Renal cortex interstitium (tissue), 11 donors: ENCODE data around the gene ARMH3. TPM values are rescaled to one million over a fixed set of nuclear protein-coding genes. Genes with fewer than 3 reads are reported as not detected.
"Not testable (repeated sequence)": the region's sequence is repeated elsewhere in the genome, so short reads cannot be mapped to it uniquely, and the experiment has no call there.

ENCODE experiments used
- DNase-seq, 11 donors: peaks; one replicate each; pipeline ENCODE4 v3.0.0-alpha.2; 2013; ENCODE audit warnings: low read depth in 9 of 11, low spot score in 4 of 11; ENCODE audit errors: extremely low read depth in 1 of 11
- polyA plus RNA-seq, 3 donors: library from polyadenylated mRNA; unstranded; fragments of 120-200 nt; gene quantifications; one replicate each; pipeline ENCODE4 v1.2.1, GENCODE V29; 2013; ENCODE audit not compliant: insufficient read length in 3 of 3

The ARMH3 gene
- polyA plus RNA-seq, 3 donors: 18.6 to 19.0 (median 18.7) TPM

- DNase-seq: no peak
These were observed 51.6 kb downstream of the ARMH3 start for GRCh38 chr10:102004376-102004775.

- no peak for DNase-seq
These were observed 52.4 kb downstream of the ARMH3 start for GRCh38 chr10:102003541-102003940.

- no peak for DNase-seq
These were observed 54.4 kb downstream of the ARMH3 start for GRCh38 chr10:102001435-102002068.

- DNase-seq: no peak
These were observed 58.2 kb downstream of the ARMH3 start for GRCh38 chr10:101997803-101998202.

GRCh38 chr10:101995451-101996063 is 60.4 kb downstream of the ARMH3 start:
- DNase-seq: no peak

GRCh38 chr10:101993651-101994200 is 62.2 kb downstream of the ARMH3 start:
- DNase-seq: no peak

- no peak for DNase-seq
These were observed 62.8 kb downstream of the ARMH3 start for GRCh38 chr10:101993221-101993620.

- no peak for DNase-seq
These were observed 68.8 kb downstream of the ARMH3 start for GRCh38 chr10:101987136-101987535.

GRCh38 chr10:101986624-101986971 is 69.4 kb downstream of the ARMH3 start:
- DNase-seq: no peak

- not testable (repeated sequence) for DNase-seq
These were observed 75.3 kb downstream of the ARMH3 start for GRCh38 chr10:101980677-101981076.

- DNase-seq: no peak
These were observed 81.6 kb downstream of the ARMH3 start for GRCh38 chr10:101974091-101974971.

GRCh38 chr10:101972761-101973160 is 83.2 kb downstream of the ARMH3 start:
- DNase-seq: no peak

GRCh38 chr10:101969412-101969922 is 86.5 kb downstream of the ARMH3 start:
- DNase-seq: no peak

GRCh38 chr10:101968940-101969321 is 87.0 kb downstream of the ARMH3 start:
- no peak for DNase-seq

GRCh38 chr10:101968286-101968939 is 87.6 kb downstream of the ARMH3 start:
- no peak for DNase-seq

GRCh38 chr10:101967713-101968112 is 88.3 kb downstream of the ARMH3 start:
- no peak for DNase-seq

- DNase-seq: no peak
These were observed 88.9 kb downstream of the ARMH3 start for GRCh38 chr10:101967119-101967518.

GRCh38 chr10:101965075-101965765 is 90.8 kb downstream of the ARMH3 start:
- DNase-seq: no peak
